ENCODE data around the gene ELOVL3.

Gene ELOVL3

GRCh38 chr10:102227050-102227449 lies 951 bp downstream of the ELOVL3 start:
- H3K4me3 ChIP-seq (ENCODE audit: low read length), result no peak overlapping the region
- no peak for TF ChIP-seq CTCF (conservative IDR thresholded peaks at IDR 0.05; ENCODE audit: low read depth, low read length)
- no peak for DNase-seq (ENCODE audit: low read depth)

GRCh38 chr10:102229810-102230263 lies 3.7 kb downstream of the ELOVL3 start:
- peak overlapping the region; percentile 51 for H3K4me3 ChIP-seq (ENCODE audit: low read length)
- DNase-seq (ENCODE audit: low read depth), result no peak

GRCh38 chr10:102230264-102230860 lies 4.3 kb downstream of the ELOVL3 start:
- no peak for TF ChIP-seq CTCF (conservative IDR thresholded peaks at IDR 0.05; ENCODE audit: low read depth, low read length)
- H3K4me3 ChIP-seq (ENCODE audit: low read length), result peak overlapping the region; percentile 51
- no peak for DNase-seq (ENCODE audit: low read depth)

More at GRCh38 chr10:102229810-102230263, 3.7 kb downstream of the ELOVL3 start:
- TF ChIP-seq CTCF (conservative IDR thresholded peaks at IDR 0.05; ENCODE audit: low read depth, low read length), result peak; percentile 98

- H3K4me3 ChIP-seq (ENCODE audit: low read length), result peak overlapping the region; percentile 51
- TF ChIP-seq CTCF (conservative IDR thresholded peaks at IDR 0.05; ENCODE audit: low read depth, low read length), result peak; percentile 50
- DNase-seq (ENCODE audit: low read depth), result no peak
These were observed 4.8 kb downstream of the ELOVL3 start for GRCh38 chr10:102230861-102231356.

- no peak for DNase-seq (ENCODE audit: low read depth)
- H3K4me3 ChIP-seq (ENCODE audit: low read length), result peak overlapping the region; percentile 51
- peak; percentile 86 for TF ChIP-seq CTCF (conservative IDR thresholded peaks at IDR 0.05; ENCODE audit: low read depth, low read length)
These were observed 5.5 kb downstream of the ELOVL3 start for GRCh38 chr10:102231357-102232318.

GRCh38 chr10:102233997-102234396 lies 7.9 kb downstream of the ELOVL3 start:
- TF ChIP-seq CTCF (conservative IDR thresholded peaks at IDR 0.05; ENCODE audit: low read depth, low read length), result no peak
- H3K4me3 ChIP-seq (ENCODE audit: low read length), result no peak overlapping the region
- no peak for DNase-seq (ENCODE audit: low read depth)
